HG02759 (cell line): ENCODE data around the gene WDFY3.

ENCODE experiments used
- ATAC-seq: cut with Tn5 transposase; IDR thresholded peaks from one replicate; pipeline ENCODE4 v1.9.1; 2021; ENCODE audit warnings: mild to moderate bottlenecking, moderate library complexity; ENCODE audit not compliant: unreplicated experiment

Gene WDFY3

GRCh38 chr4:84954982-84955567, 11.4 kb downstream of the WDFY3 start:
- ATAC-seq = no peak

- ATAC-seq = no peak
These were observed 13.7 kb downstream of the WDFY3 start for GRCh38 chr4:84952776-84953175.

- no peak for ATAC-seq
These were observed 14.5 kb downstream of the WDFY3 start for GRCh38 chr4:84952004-84952403.

DNA sequence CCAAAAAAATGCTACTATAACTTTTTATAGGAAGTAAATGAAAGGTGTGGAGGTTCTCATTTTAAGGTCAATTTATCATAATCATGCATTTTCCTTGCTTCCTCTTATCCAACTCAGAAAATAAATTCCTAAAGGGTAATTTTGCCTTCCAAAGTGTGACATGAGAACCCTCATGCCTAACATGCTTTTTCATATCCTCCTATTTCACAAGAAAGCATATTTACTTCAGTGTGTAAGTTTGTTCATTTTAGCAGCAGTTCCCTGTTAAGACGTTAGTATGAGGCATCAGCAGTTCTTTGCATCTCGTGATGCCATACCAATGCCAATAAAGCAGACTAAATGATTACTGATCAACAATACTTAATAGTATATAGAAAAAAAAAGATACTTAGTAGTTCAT, 18.4 kb downstream of the WDFY3 start:
- no peak for ATAC-seq

GRCh38 chr4:84944947-84945346, 21.5 kb downstream of the WDFY3 start:
- no peak for ATAC-seq

- ATAC-seq = no peak
These were observed 25.5 kb downstream of the WDFY3 start for GRCh38 chr4:84940960-84941359.

GRCh38 chr4:84939113-84939512, 27.4 kb downstream of the WDFY3 start:
- no peak for ATAC-seq

DNA sequence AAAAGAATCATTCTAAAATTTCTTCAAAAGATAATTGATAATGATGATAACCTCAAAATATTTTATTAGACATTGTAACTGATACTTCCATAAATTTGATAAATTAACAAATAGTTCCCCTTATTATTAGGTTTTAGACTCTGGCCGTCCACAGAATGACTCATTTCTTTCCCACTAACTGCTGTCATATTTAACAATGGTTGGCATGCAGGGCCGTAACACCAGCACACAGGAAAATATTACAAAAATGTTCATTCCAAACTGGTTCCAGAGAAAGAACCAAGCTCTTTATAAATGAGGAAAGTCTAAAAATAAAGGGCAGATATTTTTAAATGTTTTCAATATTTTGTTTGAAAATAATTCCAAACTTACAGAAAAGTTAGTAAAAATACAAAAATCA, 28.2 kb downstream of the WDFY3 start:
- no peak for ATAC-seq

DNA sequence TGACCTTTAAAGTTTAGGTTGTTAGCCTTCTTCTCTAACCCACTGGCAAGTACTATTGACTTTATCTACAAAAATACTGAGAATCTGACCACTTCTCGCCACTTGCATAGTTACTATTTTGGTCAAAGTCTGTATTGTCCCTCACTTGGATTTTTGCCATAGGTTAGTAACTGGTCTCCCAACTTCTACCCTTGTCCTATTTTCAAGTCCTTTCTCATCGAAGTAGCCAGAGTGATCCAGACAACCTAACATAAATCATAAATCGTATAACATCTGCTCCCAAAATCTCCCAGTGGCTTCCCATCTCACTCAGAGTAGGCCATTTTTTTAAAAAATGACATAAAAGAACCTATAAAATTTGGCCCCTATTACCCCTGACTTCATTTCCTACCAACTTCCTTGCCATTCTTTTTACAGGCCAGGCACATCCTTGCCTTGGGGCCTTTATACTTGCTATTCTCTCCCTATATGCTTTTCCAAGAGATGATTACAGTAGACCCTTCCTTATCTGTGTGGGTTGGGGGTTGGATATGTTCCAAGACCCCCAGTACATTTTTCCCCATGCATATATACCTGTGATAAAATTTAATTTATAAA, 29.0 kb downstream of the WDFY3 start:
- no peak for ATAC-seq

DNA sequence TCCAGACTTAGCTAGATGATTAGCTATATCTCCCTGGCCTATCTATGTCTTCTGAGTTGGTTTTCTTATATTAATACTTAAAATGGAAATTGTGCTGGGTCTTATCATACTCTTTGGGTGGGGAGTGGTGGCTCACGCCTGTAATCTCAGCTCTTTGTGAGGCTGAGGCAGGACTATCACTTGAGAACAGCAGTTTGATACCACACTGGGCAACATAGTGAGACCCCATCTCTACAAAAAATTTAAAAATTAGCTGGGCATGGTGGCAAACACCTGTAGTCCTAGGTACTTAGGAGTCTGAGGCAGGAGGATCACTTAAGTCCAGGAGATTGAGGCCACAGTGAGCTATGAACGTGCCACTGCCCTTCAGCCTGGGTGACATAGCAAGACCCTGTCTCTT, 30.4 kb downstream of the WDFY3 start:
- ATAC-seq = no peak

DNA sequence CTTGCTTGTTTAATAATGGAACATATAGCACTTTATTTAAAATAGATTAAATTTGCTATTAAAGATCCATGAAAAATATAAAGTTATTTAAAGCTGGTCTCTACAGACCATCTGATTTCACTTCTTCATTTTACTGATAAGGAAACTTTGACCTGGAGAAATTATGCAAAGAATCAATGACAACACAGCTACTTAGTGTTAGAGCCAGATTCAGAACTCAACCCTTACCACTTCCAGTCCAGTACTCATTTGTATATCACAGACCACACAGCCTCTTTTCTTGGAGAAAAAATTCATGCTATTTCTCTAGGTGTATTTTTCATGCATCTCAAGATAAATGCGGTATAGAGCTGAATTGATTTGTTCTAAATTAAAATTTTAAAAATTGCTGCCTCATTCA, 34.0 kb downstream of the WDFY3 start:
- no peak for ATAC-seq

DNA sequence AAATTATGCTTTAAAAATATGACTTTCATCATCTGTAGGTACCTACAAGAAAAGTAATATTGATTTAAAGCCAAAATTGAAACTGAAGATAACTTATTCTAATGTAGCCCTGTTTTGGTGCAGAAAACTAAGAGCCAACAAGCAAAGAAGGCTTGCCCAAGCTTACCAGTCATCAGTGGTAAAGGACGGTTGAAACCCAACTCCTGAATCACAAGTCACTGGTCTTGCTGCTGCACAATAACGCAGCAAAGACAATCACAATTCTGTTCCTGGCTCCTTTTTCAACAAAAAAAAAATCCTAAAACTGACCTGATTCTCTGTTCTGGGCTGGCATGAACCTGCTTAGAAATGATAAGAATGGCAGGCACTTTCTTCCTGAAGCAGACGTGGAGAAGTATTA, 34.5 kb downstream of the WDFY3 start:
- no peak for ATAC-seq

DNA sequence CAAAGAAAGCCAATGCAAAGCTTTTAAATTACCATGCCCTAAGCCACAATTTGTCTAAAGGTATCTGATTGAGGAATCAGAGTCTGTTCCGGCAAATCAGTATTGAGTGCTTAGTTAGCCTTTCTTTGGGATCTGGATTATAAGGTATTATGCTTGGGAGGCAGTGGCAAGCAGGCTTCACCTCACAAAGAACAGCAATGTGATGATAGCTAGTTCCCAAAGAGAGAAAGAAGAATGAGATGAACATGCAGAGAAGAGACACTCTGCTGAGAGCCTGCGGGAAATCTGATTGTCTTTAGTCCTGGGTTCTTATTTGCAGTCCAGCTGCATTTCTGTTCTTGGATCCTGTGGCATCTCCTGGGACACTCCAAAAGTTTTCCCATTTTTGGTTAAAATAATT, 35.2 kb downstream of the WDFY3 start:
- no peak for ATAC-seq

DNA sequence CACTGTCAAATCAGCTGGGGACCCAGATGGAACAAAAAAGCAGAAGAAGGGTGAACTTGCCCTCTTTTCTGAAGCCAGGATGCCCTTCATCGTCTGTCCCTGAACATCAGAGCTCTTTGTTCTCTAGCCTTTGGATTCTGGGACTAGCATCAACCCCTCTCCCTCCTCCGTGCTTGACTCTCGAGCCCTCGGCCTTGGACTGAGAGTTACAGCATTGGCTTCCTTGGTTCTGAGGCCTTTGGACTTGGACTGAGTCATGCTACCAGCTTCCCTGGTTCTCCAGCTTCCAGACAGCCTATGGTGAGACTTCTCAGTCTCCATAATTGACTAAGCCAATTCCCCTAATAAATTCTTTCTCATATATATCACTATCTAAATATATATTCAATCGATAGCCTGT, 38.4 kb downstream of the WDFY3 start:
- no peak for ATAC-seq

- ATAC-seq = no peak
These were observed 39.1 kb downstream of the WDFY3 start for GRCh38 chr4:84927428-84927827.

GRCh38 chr4:84925558-84925957, 40.9 kb downstream of the WDFY3 start:
- ATAC-seq = no peak

GRCh38 chr4:84924434-84924833, 42.1 kb downstream of the WDFY3 start:
- ATAC-seq = no peak

- ATAC-seq = no peak
These were observed 45.9 kb downstream of the WDFY3 start for GRCh38 chr4:84920617-84921016.

DNA sequence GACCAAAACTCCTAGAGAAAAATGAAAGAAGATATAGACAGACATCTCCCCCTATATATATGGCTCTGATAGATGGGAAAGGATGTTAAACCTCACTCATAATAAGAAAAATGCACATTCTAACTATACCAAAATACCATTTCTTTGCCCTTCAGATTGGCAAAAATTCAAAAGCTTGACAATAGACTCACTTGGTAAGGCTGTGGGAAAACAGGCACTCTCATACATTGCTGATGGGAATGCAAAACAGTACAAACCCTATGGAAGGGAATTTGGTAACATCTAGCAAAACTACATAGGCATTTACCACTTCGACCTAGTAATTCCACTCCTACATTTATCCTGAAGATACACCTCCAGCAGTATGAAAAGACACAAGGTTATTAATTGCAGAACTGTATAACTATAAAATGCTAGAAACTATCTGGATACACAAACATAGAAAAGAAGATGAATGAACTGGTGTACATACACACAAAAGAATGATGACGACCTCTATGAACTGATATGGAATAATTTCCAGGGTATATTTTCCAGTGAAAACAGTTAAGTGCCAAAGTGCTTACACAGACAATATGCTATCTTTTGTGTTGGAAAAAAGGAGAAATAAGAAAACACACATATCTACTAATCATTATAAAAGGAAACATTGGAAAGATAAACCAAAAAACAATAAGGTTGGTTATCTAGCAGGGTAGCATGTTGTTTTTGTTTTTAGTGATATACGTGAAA, 48.5 kb downstream of the WDFY3 start:
- no peak for ATAC-seq

DNA sequence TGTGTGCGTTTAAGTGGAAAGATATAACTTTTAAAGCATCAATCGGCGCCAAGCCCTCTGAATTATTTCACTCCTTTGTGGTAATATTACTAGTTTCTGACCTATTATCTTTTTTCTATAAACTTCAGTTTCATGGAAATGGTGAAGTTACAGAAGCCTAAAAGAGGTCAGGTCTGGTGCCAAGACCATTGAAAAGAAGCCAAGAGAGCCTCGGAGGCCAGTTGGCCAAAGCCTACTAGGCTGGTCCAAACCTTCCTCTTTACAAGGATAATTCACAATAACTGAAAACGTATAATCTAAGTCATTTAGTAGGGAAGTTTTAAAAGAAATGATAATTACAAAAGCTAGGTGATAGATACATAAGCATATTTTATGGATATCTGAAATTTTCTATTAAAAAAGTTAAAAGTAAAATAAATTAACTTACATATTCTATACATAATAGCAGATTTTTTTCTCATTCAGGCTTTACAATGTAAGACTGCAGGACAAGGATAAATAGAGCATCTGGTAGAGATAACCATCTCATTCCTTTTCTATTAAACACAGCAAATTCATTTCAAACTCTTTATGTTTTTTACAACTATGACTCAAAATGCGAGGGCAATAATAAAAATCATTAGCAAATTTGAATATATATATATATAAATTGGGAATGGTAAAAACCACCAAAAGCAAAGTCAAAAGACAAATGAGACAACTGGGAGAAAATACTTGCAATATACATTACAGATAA, 49.2 kb downstream of the WDFY3 start:
- ATAC-seq = no peak

GRCh38 chr4:84916227-84916626, 50.3 kb downstream of the WDFY3 start:
- no peak for ATAC-seq

DNA sequence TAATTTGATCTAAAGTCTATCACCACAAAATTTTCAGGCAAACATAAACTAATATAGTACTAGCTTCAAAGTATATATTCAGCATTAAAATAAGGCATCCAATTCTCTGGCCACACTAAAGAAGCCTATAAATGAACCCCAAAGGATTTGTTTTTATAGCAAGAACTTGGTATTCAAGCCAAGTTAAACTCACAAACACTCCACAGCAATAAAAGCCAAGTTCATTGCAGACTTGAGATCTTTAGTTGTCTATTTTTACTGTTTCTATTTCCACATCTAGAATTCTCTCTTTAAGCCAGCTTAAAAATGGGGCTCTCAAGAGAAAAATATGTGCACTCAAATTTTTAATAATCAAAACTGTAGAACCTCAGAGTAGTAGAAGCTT, 51.1 kb downstream of the WDFY3 start:
- ATAC-seq = no peak
